ENCODE measurements around the gene PCDHB12.
"Not testable (repeated sequence)": the region's sequence is repeated elsewhere in the genome, so short reads cannot be mapped to it uniquely, and the experiment has no call there.

The PCDHB12 gene

GRCh38 chr5:141180313-141180712 is 28.2 kb upstream of the PCDHB12 start:
- H3K4me1 Mint-ChIP-seq = no peaks in the 10 kb centered on the region
- no peak for TF ChIP-seq CTCF (IDR thresholded peaks at IDR 0.05; ENCODE audit: unreplicated experiment in 3 of 3)
- H3K4me3 Mint-ChIP-seq = no peak overlapping the region
- no peak overlapping the region for H3K27ac Mint-ChIP-seq
- peaks cover 3% of the 10 kb centered on the region for H3K27me3 Mint-ChIP-seq (ENCODE audit: low read depth)
- H3K36me3 Mint-ChIP-seq (ENCODE audit: low read depth) = peaks cover 40% of the 10 kb centered on the region
- H3K9me3 Mint-ChIP-seq = peaks cover 40% of the 10 kb centered on the region

GRCh38 chr5:141182248-141182647 is 26.3 kb upstream of the PCDHB12 start, which contains the start of gene PCDHB16:
Gene PCDHB16 (plus strand): TSS chr5:141182387. CDS start chr5:141182560, 173 bp downstream.
- H3K4me3 Mint-ChIP-seq = peak within 1 kb of the TSS; percentile 89 to 94 (median 91)
- peak; percentile 33 to 50 (median 35) for TF ChIP-seq CTCF (IDR thresholded peaks at IDR 0.05; ENCODE audit: unreplicated experiment in 3 of 3)
- H3K36me3 Mint-ChIP-seq (ENCODE audit: low read depth) = peaks cover 57% of the 10 kb centered on the region
- H3K27ac Mint-ChIP-seq = peak within 1 kb of the TSS; percentile 90 to 99 (median 98)
- H3K27me3 Mint-ChIP-seq (ENCODE audit: low read depth) = peaks cover 3% of the 10 kb centered on the region
- peaks cover 55% of the 10 kb centered on the region for H3K9me3 Mint-ChIP-seq
- no peaks in the 10 kb centered on the region for H3K4me1 Mint-ChIP-seq

- H3K36me3 Mint-ChIP-seq (ENCODE audit: low read depth) = peaks cover 72% of the 10 kb centered on the region
- not testable (repeated sequence) for H3K27ac Mint-ChIP-seq; H3K4me1 Mint-ChIP-seq; H3K27me3 Mint-ChIP-seq (ENCODE audit: low read depth); H3K4me3 Mint-ChIP-seq
- peaks cover 67% of the 10 kb centered on the region for H3K9me3 Mint-ChIP-seq
Observed at GRCh38 chr5:141184117-141184855, 24.2 kb upstream of the PCDHB12 start.

- peak; percentile 13 to 40 (median 27) for TF ChIP-seq CTCF (IDR thresholded peaks at IDR 0.05; ENCODE audit: unreplicated experiment in 3 of 3)
- H3K4me1 Mint-ChIP-seq = no peaks in the 10 kb centered on the region
- peaks cover 85% of the 10 kb centered on the region for H3K36me3 Mint-ChIP-seq (ENCODE audit: low read depth)
- peak within 1 kb of the TSS; percentile 71 to 83 (median 81) for H3K4me3 Mint-ChIP-seq
- H3K27me3 Mint-ChIP-seq (ENCODE audit: low read depth) = peaks cover 3% of the 10 kb centered on the region
- H3K9me3 Mint-ChIP-seq = peaks cover 67% of the 10 kb centered on the region
- H3K27ac Mint-ChIP-seq = peak within 1 kb of the TSS; percentile 35 to 80 (median 77)
Observed at GRCh38 chr5:141186897-141187512, 21.5 kb upstream of the PCDHB12 start, which contains the start of gene PCDHB9. Gene PCDHB9 (plus strand): TSS chr5:141187161. CDS start chr5:141187319, 158 bp downstream.

DNA sequence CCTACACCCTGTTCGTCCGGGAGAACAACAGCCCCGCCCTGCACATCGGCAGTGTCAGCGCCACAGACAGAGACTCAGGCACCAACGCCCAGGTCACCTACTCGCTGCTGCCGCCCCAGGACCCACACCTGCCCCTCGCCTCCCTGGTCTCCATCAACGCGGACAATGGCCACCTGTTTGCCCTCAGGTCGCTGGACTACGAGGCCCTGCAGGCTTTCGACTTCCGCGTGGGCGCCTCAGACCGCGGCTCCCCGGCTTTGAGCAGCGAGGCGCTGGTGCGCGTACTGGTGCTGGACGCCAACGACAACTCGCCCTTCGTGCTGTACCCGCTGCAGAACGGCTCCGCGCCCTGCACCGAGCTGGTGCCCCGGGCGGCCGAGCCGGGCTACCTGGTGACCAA is 19.8 kb upstream of the PCDHB12 start:
- H3K27me3 Mint-ChIP-seq (ENCODE audit: low read depth); H3K4me1 Mint-ChIP-seq; H3K4me3 Mint-ChIP-seq; H3K27ac Mint-ChIP-seq: not testable (repeated sequence)
- H3K9me3 Mint-ChIP-seq = peaks cover 66% of the 10 kb centered on the region
- peaks cover 85% of the 10 kb centered on the region for H3K36me3 Mint-ChIP-seq (ENCODE audit: low read depth)

DNA sequence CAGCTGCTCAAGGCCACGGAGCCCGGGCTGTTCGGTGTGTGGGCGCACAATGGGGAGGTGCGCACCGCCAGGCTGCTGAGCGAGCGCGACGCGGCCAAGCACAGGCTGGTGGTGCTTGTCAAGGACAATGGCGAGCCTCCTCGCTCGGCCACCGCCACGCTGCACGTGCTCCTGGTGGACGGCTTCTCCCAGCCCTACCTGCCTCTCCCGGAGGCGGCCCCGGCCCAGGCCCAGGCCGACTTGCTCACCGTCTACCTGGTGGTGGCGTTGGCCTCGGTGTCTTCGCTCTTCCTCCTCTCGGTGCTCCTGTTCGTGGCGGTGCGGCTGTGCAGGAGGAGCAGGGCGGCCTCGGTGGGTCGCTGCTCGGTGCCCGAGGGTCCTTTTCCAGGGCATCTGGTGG is 19.4 kb upstream of the PCDHB12 start:
- peaks cover 65% of the 10 kb centered on the region for H3K9me3 Mint-ChIP-seq
- H3K4me1 Mint-ChIP-seq; H3K27me3 Mint-ChIP-seq (ENCODE audit: low read depth); H3K4me3 Mint-ChIP-seq; H3K27ac Mint-ChIP-seq: not testable (repeated sequence)
- peaks cover 84% of the 10 kb centered on the region for H3K36me3 Mint-ChIP-seq (ENCODE audit: low read depth)

- Mint-ChIP-seq H3K36me3 (ENCODE audit: low read depth) (peaks cover 80% of the 10 kb centered on the region), H3K4me3 (peak within 1 kb of the TSS; percentile 75 to 90 (median 84)), H3K27me3 (ENCODE audit: low read depth) (no peaks in the 10 kb centered on the region), H3K27ac (peak within 1 kb of the TSS; percentile 67 to 76 (median 75)), H3K9me3 (peaks cover 58% of the 10 kb centered on the region), H3K4me1 (no peaks in the 10 kb centered on the region)
- TF ChIP-seq CTCF (IDR thresholded peaks at IDR 0.05; ENCODE audit: unreplicated experiment in 3 of 3) = peak; percentile 26 to 38 (median 30)
Observed at GRCh38 chr5:141192110-141192725, 16.3 kb upstream of the PCDHB12 start, which contains the start of gene PCDHB10. Gene PCDHB10 (plus strand): TSS chr5:141192353. CDS start chr5:141192553, 200 bp downstream.

DNA sequence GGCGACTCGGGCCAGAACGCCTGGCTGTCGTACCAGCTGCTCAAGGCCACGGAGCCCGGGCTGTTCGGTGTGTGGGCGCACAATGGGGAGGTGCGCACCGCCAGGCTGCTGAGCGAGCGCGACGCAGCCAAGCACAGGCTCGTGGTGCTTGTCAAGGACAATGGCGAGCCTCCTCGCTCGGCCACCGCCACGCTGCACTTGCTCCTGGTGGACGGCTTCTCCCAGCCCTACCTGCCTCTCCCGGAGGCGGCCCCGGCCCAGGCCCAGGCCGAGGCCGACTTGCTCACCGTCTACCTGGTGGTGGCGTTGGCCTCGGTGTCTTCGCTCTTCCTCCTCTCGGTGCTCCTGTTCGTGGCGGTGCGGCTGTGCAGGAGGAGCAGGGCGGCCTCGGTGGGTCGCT is 14.2 kb upstream of the PCDHB12 start:
- H3K4me1 Mint-ChIP-seq; H3K4me3 Mint-ChIP-seq; H3K27ac Mint-ChIP-seq; H3K27me3 Mint-ChIP-seq (ENCODE audit: low read depth): not testable (repeated sequence)
- Mint-ChIP-seq H3K9me3 (peaks cover 67% of the 10 kb centered on the region), H3K36me3 (ENCODE audit: low read depth) (peaks cover 83% of the 10 kb centered on the region)

Data from nephron (organoid).